Right kidney (tissue), 1 donor: ENCODE data around the gene KIF13A.
"Not testable (repeated sequence)": the region's sequence is repeated elsewhere in the genome, so short reads cannot be mapped to it uniquely, and the experiment has no call there.

ENCODE experiments used
- DNase-seq: peaks from one replicate; pipeline ENCODE4 v3.0.0-alpha.2; 2016

KIF13A gene

GRCh38 chr6:17935188-17936149 is 52.0 kb downstream of the KIF13A start:
- DNase-seq = no peak

- no peak for DNase-seq
Measured at GRCh38 chr6:17933716-17934115, 53.7 kb downstream of the KIF13A start.

- DNase-seq = no peak
Measured at GRCh38 chr6:17932330-17932852, 55.0 kb downstream of the KIF13A start.

DNA sequence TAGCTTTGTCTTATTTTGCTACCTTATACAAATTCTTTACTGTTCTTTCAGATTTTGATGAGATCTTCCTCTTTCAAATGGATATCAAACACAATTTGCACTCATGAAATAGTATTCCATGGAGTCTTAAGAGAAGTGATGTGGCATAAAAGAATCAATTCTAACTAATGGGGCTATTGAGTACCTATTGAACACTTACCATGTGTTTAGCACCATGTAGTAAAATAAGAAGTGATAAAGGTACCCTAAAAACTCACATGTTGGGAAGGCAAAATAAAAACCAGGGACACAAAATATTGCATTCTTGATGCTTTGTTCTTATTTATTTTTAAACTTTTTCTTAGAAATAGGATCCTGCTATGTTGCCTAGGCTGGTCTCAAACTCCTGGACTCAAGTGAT is 56.2 kb downstream of the KIF13A start:
- no peak for DNase-seq

- DNase-seq = no peak
Measured at GRCh38 chr6:17930321-17930993, 57.0 kb downstream of the KIF13A start.

GRCh38 chr6:17928514-17929430 is 58.7 kb downstream of the KIF13A start:
- no peak for DNase-seq

DNA sequence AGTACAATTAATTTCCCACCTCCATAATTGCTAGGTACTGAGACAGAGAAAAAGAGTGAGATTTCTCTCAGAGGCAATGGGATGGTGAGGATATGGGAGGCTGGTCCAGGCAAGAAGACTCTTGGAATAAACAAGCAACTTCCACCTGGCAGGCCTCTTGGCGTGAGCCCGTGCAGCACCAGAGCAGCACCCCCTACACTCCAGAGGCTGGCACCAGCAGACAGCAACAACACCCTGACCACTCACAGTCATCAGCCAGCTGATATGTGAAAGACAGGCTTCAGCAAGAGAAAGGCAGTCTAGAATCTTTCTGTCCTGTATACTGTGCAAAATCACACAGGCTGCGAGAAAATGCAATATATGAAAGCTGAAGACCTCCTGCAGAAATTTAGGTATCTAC is 59.7 kb downstream of the KIF13A start:
- no peak for DNase-seq

DNA sequence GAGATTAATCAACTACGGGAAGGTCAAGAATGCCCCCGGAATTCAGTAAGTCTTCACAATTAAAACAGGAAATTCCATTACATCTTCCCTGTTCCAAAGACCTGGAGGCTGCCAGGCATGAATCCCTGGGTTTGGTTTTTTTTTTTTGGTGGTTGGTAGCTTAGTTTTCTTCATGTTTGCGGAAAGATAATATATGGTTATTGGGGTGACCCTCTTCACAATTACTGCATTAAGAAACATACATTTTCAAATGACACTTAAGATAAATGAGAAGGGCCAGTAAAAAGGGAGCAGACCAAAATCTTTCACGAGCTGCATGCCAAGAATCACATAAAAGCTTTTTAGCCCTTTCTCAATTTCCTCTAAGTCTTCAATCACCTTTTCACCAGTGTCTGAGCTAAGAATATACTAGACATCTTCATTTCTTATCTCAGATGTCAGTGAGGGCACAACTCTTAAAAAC is 64.0 kb downstream of the KIF13A start:
- no peak for DNase-seq

- DNase-seq = no peak
Measured at GRCh38 chr6:17921454-17921853, 66.0 kb downstream of the KIF13A start.

DNA sequence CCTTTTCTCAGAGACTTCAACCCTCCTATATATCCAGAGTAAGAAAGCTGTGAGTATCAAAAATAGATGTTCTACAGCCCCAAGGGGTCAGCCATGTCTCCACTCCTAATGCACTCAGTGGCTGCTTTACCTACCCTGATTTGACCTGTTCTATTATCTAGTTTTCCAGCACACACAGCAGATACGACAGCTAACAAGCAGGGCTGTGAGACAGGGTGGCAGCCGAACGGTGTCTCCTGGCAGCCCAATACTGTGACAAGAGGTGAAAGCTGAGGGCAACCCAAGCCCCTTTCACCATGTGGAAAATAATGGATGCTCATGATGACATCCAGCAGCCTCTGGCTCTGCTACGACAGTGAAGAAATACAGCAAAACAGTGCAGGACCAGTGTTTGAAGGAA is 67.9 kb downstream of the KIF13A start:
- DNase-seq = no peak

- no peak for DNase-seq
Measured at GRCh38 chr6:17917837-17918763, 69.3 kb downstream of the KIF13A start.

DNA sequence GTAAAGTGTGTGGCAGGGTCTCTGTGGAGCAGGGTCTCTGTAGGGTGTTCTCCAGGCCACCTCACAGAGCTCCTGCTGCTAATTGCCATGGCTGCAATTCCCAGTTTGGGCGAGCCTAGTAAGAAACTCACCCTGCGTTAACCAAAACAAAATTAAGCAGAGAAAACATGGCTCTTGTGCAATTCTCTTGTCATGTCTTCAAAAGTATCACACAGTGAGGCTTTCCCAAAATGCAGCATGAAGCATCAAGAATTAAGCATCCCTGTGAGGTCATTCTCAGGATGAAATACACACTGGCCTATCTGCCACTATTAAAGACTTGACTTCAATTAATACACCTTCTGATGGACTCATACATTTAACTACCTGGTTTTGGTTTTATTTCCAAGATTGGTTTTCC is 72.8 kb downstream of the KIF13A start:
- DNase-seq = no peak

- no peak for DNase-seq
Measured at GRCh38 chr6:17912521-17912920, 74.9 kb downstream of the KIF13A start.

GRCh38 chr6:17911656-17912055 is 75.8 kb downstream of the KIF13A start:
- not testable (repeated sequence) for DNase-seq

DNA sequence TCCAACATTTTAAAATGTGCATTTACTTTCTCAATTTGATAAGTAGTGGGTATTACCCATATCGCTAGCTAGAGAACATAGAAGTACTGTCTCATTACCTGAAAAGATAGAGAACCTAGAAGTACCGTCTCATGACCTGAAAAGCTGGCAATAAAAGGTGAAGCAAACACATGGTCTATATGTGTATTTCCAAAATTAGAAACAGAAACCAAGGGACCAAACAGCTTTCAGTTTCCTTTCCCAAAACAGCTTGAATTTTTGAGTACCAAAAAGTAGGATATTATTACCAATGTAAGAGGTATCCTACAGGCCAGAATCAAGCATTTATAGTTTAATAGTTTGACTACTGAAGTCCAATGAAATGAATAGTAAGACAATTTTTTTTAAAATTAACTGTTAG is 77.2 kb downstream of the KIF13A start:
- DNase-seq = no peak

GRCh38 chr6:17908831-17909230 is 78.6 kb downstream of the KIF13A start:
- DNase-seq = no peak

- no peak for DNase-seq
Measured at GRCh38 chr6:17907406-17908229, 79.8 kb downstream of the KIF13A start.

GRCh38 chr6:17905611-17906592 is 81.5 kb downstream of the KIF13A start:
- DNase-seq = no peak
